ENCODE measurements around the gene FN3KRP. TPM values are rescaled to one million over a fixed set of nuclear protein-coding genes. Genes with fewer than 3 reads are reported as not detected.

The FN3KRP gene
- total and polyA plus RNA-seq, 2 of the 13 experiments (the other 11 are each of a cell fraction or from before 2014, with no cell fraction given) = 22.4 to 28.2 TPM

DNA sequence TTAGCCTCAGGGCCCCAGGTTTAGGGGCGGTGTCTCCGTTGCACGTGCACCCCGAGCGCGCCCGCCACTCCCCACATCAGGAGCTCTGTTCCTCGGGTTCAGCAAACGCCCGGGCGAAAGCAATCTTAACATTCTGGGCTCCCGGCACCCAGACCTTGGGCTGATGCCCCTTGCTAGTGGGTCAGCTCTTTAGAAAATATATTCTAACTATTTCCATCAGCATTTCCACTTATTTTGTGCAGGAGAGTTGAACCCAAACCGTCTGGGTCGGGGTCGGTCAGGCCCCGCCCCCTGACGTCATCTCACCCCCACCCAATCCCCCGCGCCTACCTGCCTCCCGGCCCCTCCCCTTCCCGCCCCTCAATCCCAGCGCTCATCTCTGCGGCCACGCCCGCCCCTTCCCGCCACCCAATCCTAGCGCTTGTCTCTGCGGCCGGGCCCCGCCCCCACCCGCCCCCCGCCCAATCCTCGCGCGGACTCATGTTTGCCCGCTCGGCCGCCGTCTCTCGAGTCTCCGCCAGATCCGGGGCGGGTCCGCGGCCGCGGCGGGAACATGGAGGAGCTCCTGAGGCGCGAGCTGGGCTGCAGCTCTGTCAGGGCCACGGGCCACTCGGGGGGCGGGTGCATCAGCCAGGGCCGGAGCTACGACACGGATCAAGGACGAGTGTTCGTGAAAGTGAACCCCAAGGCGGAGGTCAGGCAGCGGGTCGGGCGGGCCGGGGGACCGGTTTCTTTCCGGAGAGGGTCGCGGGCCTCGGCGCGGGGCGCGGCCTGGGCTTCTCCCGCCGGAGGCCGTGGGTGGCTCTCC, at the start of gene FN3KRP (continued):
- TF ChIP-seq, protein P1, sequence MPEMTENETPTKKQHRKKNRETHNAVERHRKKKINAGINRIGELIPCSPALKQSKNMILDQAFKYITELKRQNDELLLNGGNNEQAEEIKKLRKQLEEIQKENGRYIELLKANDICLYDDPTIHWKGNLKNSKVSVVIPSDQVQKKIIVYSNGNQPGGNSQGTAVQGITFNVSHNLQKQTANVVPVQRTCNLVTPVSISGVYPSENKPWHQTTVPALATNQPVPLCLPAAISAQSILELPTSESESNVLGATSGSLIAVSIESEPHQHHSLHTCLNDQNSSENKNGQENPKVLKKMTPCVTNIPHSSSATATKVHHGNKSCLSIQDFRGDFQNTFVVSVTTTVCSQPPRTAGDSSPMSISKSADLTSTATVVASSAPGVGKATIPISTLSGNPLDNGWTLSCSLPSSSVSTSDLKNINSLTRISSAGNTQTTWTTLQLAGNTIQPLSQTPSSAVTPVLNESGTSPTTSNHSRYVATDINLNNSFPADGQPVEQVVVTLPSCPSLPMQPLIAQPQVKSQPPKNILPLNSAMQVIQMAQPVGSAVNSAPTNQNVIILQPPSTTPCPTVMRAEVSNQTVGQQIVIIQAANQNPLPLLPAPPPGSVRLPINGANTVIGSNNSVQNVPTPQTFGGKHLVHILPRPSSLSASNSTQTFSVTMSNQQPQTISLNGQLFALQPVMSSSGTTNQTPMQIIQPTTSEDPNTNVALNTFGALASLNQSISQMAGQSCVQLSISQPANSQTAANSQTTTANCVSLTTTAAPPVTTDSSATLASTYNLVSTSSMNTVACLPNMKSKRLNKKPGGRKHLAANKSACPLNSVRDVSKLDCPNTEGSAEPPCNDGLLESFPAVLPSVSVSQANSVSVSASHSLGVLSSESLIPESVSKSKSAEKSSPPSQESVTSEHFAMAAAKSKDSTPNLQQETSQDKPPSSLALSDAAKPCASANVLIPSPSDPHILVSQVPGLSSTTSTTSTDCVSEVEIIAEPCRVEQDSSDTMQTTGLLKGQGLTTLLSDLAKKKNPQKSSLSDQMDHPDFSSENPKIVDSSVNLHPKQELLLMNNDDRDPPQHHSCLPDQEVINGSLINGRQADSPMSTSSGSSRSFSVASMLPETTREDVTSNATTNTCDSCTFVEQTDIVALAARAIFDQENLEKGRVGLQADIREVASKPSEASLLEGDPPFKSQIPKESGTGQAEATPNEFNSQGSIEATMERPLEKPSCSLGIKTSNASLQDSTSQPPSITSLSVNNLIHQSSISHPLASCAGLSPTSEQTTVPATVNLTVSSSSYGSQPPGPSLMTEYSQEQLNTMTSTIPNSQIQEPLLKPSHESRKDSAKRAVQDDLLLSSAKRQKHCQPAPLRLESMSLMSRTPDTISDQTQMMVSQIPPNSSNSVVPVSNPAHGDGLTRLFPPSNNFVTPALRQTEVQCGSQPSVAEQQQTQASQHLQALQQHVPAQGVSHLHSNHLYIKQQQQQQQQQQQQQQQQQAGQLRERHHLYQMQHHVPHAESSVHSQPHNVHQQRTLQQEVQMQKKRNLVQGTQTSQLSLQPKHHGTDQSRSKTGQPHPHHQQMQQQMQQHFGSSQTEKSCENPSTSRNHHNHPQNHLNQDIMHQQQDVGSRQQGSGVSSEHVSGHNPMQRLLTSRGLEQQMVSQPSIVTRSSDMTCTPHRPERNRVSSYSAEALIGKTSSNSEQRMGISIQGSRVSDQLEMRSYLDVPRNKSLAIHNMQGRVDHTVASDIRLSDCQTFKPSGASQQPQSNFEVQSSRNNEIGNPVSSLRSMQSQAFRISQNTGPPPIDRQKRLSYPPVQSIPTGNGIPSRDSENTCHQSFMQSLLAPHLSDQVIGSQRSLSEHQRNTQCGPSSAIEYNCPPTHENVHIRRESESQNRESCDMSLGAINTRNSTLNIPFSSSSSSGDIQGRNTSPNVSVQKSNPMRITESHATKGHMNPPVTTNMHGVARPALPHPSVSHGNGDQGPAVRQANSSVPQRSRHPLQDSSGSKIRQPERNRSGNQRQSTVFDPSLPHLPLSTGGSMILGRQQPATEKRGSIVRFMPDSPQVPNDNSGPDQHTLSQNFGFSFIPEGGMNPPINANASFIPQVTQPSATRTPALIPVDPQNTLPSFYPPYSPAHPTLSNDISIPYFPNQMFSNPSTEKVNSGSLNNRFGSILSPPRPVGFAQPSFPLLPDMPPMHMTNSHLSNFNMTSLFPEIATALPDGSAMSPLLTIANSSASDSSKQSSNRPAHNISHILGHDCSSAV (CRISPR knock-in tag; IDR thresholded peaks at IDR 0.05; ENCODE audit: borderline replicate concordance) = 0 out of 2 replicates have a peak, but pooled peaks have one; percentile 43
- TF ChIP-seq RCOR2 (CRISPR knock-in tag; IDR thresholded peaks at IDR 0.05) = no peak
- 0 out of 2 replicates have a peak, but pooled peaks have one; percentile 22 for TF ChIP-seq ZNF232 (CRISPR knock-in tag; IDR thresholded peaks at IDR 0.05; ENCODE audit: borderline replicate concordance)
- TF ChIP-seq HOXD1 (CRISPR knock-in tag; IDR thresholded peaks at IDR 0.05) = no peak; the same call in 1 of the 2 replicates
- TF ChIP-seq YEATS4 (CRISPR knock-in tag; IDR thresholded peaks at IDR 0.05; ENCODE audit: borderline replicate concordance) = peak; percentile 70; the same call in 1 of the 2 replicates
- TF ChIP-seq FOXK1 (CRISPR knock-in tag; IDR thresholded peaks at IDR 0.05; ENCODE audit: borderline replicate concordance, low read depth) = 0 out of 2 replicates have a peak, but pooled peaks have one; percentile 31
- TF ChIP-seq ZNF33B (CRISPR knock-in tag; IDR thresholded peaks at IDR 0.05) = no peak
- TF ChIP-seq HNRNPK (IDR thresholded peaks at IDR 0.05; ENCODE audit: low read depth, low read length, poor library complexity, severe bottlenecking) = no peak
- TF ChIP-seq HCFC1 (IDR thresholded peaks at IDR 0.05; ENCODE audit: low read depth, low read length) = 0 out of 2 replicates have a peak, but pooled peaks have one; percentile 13
- TF ChIP-seq THYN1 (CRISPR knock-in tag; IDR thresholded peaks at IDR 0.05; ENCODE audit: borderline replicate concordance, low read depth) = no peak
- TF ChIP-seq, protein P2, sequence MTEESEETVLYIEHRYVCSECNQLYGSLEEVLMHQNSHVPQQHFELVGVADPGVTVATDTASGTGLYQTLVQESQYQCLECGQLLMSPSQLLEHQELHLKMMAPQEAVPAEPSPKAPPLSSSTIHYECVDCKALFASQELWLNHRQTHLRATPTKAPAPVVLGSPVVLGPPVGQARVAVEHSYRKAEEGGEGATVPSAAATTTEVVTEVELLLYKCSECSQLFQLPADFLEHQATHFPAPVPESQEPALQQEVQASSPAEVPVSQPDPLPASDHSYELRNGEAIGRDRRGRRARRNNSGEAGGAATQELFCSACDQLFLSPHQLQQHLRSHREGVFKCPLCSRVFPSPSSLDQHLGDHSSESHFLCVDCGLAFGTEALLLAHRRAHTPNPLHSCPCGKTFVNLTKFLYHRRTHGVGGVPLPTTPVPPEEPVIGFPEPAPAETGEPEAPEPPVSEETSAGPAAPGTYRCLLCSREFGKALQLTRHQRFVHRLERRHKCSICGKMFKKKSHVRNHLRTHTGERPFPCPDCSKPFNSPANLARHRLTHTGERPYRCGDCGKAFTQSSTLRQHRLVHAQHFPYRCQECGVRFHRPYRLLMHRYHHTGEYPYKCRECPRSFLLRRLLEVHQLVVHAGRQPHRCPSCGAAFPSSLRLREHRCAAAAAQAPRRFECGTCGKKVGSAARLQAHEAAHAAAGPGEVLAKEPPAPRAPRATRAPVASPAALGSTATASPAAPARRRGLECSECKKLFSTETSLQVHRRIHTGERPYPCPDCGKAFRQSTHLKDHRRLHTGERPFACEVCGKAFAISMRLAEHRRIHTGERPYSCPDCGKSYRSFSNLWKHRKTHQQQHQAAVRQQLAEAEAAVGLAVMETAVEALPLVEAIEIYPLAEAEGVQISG (CRISPR knock-in tag; IDR thresholded peaks at IDR 0.05) = no peak
- no peak; the same call in 1 of the 2 replicates for TF ChIP-seq TP53 (CRISPR knock-in tag; conservative IDR thresholded peaks at IDR 0.05)
- TF ChIP-seq ZNF34 (CRISPR knock-in tag; IDR thresholded peaks at IDR 0.05; ENCODE audit: borderline replicate concordance) = peak; percentile 51; the same call in 1 of the 2 replicates
- peak; percentile 91 for TF ChIP-seq TMF1 (CRISPR knock-in tag; IDR thresholded peaks at IDR 0.05; ENCODE audit: low read depth)
- TF ChIP-seq, protein P3, sequence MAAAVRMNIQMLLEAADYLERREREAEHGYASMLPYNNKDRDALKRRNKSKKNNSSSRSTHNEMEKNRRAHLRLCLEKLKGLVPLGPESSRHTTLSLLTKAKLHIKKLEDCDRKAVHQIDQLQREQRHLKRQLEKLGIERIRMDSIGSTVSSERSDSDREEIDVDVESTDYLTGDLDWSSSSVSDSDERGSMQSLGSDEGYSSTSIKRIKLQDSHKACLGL (CRISPR knock-in tag; IDR thresholded peaks at IDR 0.05) = peak; percentile 50; the same call in 1 of the 2 replicates
